Right lobe of liver (tissue), 6 donors: Measurements from ENCODE around the gene BST1. TPM values are rescaled to one million over a fixed set of nuclear protein-coding genes. Genes with fewer than 3 reads are reported as not detected.

Experiments
- ATAC-seq, 4 donors: fragments of 200-7000 bp; cut with Tn5 transposase; one replicate each; pipeline ENCODE4 v1.9.1; 2020; ENCODE audit warnings: mild to moderate bottlenecking in 4 of 4, moderate library complexity in 4 of 4
- DNase-seq, 3 donors: peaks; one replicate each; pipeline ENCODE4 v3.0.0-alpha.2; 2020
- H3K27ac ChIP-seq, 3 donors: fragments of 200-600 bp; one replicate each; pipeline ENCODE4 v1.8.0; 2022
- H3K27me3 ChIP-seq, 2 donors: fragments of 200-600 bp; one replicate each; pipeline ENCODE4 v1.8.0; 2022
- H3K36me3 ChIP-seq, 4 donors: fragments of 200-600 bp; sonication (generic) in 1 of 4; one replicate each; pipeline versions ENCODE4 v1.5.1 to v1.8.0; 2017 to 2022; ENCODE audit warnings: control low read depth in 1 of 4
- H3K4me1 ChIP-seq, 4 donors: fragments of 200-600 bp; sonication (generic) in 1 of 4; one replicate each; pipeline versions ENCODE4 v1.5.1 to v1.8.0; 2017 to 2022; ENCODE audit warnings: control low read depth in 1 of 4
- H3K4me3 ChIP-seq, 3 donors: fragments of 200-600 bp; one replicate each; pipeline ENCODE4 v1.8.0; 2022
- H3K9me3 ChIP-seq, 4 donors: fragments of 200-600 bp; sonication (generic) in 1 of 4; one replicate each; pipeline versions ENCODE4 v1.5.1 to v1.8.0; 2017 to 2022; ENCODE audit warnings: control low read depth in 1 of 4
- CTCF ChIP-seq, 4 donors: fragments of 200-600 bp in 3 of 4; fragments of 450-650 bp in 1 of 4; IDR thresholded peaks; one replicate each; pipeline versions ENCODE4 v1.5.1 to v1.8.0; 2016 to 2022; ENCODE audit warnings: antibody characterized with exemption in 4 of 4, mild to moderate bottlenecking in 2 of 4
- POLR2A ChIP-seq: fragments of 450-650 bp; IDR thresholded peaks from one replicate; pipeline ENCODE4 v1.6.1; 2017; ENCODE audit warnings: antibody characterized with exemption, mild to moderate bottlenecking
- WGBS: methylation state at CpG from one replicate; pipeline ENCODE4 v1.1.6; 2018; ENCODE audit warnings: low coverage, low lambda C conversion rate; ENCODE audit not compliant: insufficient coverage; ENCODE audit errors: missing lambda C conversion rate; 5-methylcytosine and 5-hydroxymethylcytosine counted together
- intact Hi-C, 2 donors: fragments of 100-400 bp; cut with DNase I; formaldehyde crosslinking; loops; one replicate each; pipeline versions ENCODE4 v1.11.2 to v1.14.1; 2022
- total RNA-seq, 6 experiments: library from RNA; depleted of rRNA in 2 of 6; stranded (reverse); fragments of >200 nt in 2 of 6; fragmentation: NEBNext Ultra II Directional in 3 of 6; extraction: Animal tissue kit (Norgen Biotek cat#: 25700) in 3 of 6; gene quantifications; one replicate each; pipeline versions ENCODE4 v1.1.0 to v1.2.4, GENCODE V29; 2016 to 2023
- donor health status: DM: no; HTN: yes; CAD: no.
- donor health status: DM: no; HTN: no; CAD: no.
- donor health status: DM: no; HTN: no; CAD: no.
- donor health status: DM: no; HTN: yes; CAD: no.
- donor health status: DM: no; HTN: yes; CAD: no.

BST1 gene
- total RNA-seq, 6 experiments from 2014 or later: 2.7 to 5.3 (median 4.3) TPM

- no peak overlapping the region for H3K27ac ChIP-seq
- no peaks in the 10 kb centered on the region for H3K36me3 ChIP-seq
- no peak overlapping the region for H3K4me3 ChIP-seq
- ATAC-seq (no peak), DNase-seq (no peak)
- WGBS: 100% methylated on average over 1 of the region's 1 CpG
- peaks cover 0 to 14% (median 4%) of the 10 kb centered on the region in 4 donors for H3K4me1 ChIP-seq
- TF ChIP-seq CTCF (IDR thresholded peaks at IDR 0.05): no peak
- TF ChIP-seq POLR2A: no peak
- H3K27me3 ChIP-seq: no peaks in the 10 kb centered on the region
- intact Hi-C loops: loop anchor here in 1 of 2 donors (5.0 kb wide), 1 partner anchor 258 kb away; no protein-coding TSS in a partner anchor
- no peaks in the 10 kb centered on the region for H3K9me3 ChIP-seq
These were observed 36.0 kb downstream of the BST1 start for GRCh38 chr4:15738877-15739276.

GRCh38 chr4:15740764-15741404 is 38.0 kb downstream of the BST1 start:
- Histone ChIP-seq H3K27me3 (no peaks in the 10 kb centered on the region), H3K27ac (peak overlapping the region in 2 of 3 donors; percentile 38 to 65), H3K4me3 (no peak overlapping the region), H3K36me3 (no peaks in the 10 kb centered on the region), H3K4me1 (peaks cover 0 to 14% (median 4%) of the 10 kb centered on the region in 4 donors), H3K9me3 (no peaks in the 10 kb centered on the region)
- TF ChIP-seq CTCF (IDR thresholded peaks at IDR 0.05) (no peak), POLR2A (no peak)
- WGBS: 20% methylated on average over 11 of the region's 11 CpGs
- peak; percentile 87 to 99 (median 92) for ATAC-seq
- peak; percentile 63 to 89 (median 76) for DNase-seq
- intact Hi-C loops: no loop called here

GRCh38 chr4:15742083-15742582 is 39.3 kb downstream of the BST1 start:
- Histone ChIP-seq H3K27me3 (no peaks in the 10 kb centered on the region), H3K4me3 (no peak overlapping the region), H3K36me3 (no peaks in the 10 kb centered on the region), H3K27ac (no peak overlapping the region), H3K9me3 (no peaks in the 10 kb centered on the region), H3K4me1 (peaks cover 0 to 14% (median 4%) of the 10 kb centered on the region in 4 donors)
- intact Hi-C loops: no loop called here
- no peak for ATAC-seq
- 60% methylated on average over 1 of the region's 1 CpG for WGBS
- TF ChIP-seq POLR2A (no peak), CTCF (IDR thresholded peaks at IDR 0.05) (no peak)
- DNase-seq: no peak

- no peak for ATAC-seq
- Histone ChIP-seq H3K27me3 (no peaks in the 10 kb centered on the region), H3K27ac (no peak overlapping the region), H3K9me3 (no peaks in the 10 kb centered on the region), H3K4me1 (peaks cover 0 to 14% (median 4%) of the 10 kb centered on the region in 4 donors), H3K4me3 (no peak overlapping the region), H3K36me3 (no peaks in the 10 kb centered on the region)
- WGBS: 43% methylated on average over 1 of the region's 1 CpG
- intact Hi-C loops: no loop called here
- no peak for DNase-seq
- TF ChIP-seq CTCF (IDR thresholded peaks at IDR 0.05): no peak
- TF ChIP-seq POLR2A: no peak
These were observed 39.8 kb downstream of the BST1 start for GRCh38 chr4:15742637-15743036.
